Endothelial cell of umbilical vein (primary cell): ENCODE results near the gene CSK. TPM values are rescaled to one million over a fixed set of nuclear protein-coding genes. Genes with fewer than 3 reads are reported as not detected.

Experiments
- BruUV-seq: library from RNA; stranded (reverse); fragments of 400-500 nt; replicated peaks from 2 replicates; lab custom pipeline; 2021; lab: Mats Ljungman, UMichigan
- CTCF ChIA-PET: fragments of 300-600, 350-600 bp; sonication (Branson Sonifier 250); formaldehyde crosslinking; loops from one replicate; lab custom pipeline; 2021; ENCODE audit warnings: antibody characterized with exemption, inconsistent platforms; lab: Charles Lee
- POLR2A ChIA-PET: fragments of 300-600, 350-600 bp; sonication (Branson Sonifier 250); formaldehyde crosslinking; loops from one replicate; lab custom pipeline; 2021; ENCODE audit warnings: antibody characterized with exemption, inconsistent platforms; lab: Charles Lee
- DNase-seq: peaks from one replicate; pipeline ENCODE4 v3.0.0-alpha.2; 2011; ENCODE audit warnings: low read depth, low spot score
- FAIRE-seq: peaks from 2 replicates; lab custom pipeline; 2011; peaks lifted over from hg19 to GRCh38; lab: Jason Lieb, UNC
- H2AFZ ChIP-seq: 2 replicates; pipeline ENCODE4 v1.6.0; 2012; ENCODE audit warnings: low read depth, low read length, control low read depth, inconsistent platforms
- H3K27ac ChIP-seq: 2 replicates; pipeline ENCODE4 v1.5.1; 2011; ENCODE audit warnings: low read depth, mild to moderate bottlenecking, control low read depth, low read length, moderate library complexity; ENCODE audit not compliant: insufficient read depth
- H3K27me3 ChIP-seq, 2 experiments: 2 replicates each; pipeline versions ENCODE4 v1.6.0 to v1.6.1; 2011; ENCODE audit warnings: low read length in 2 of 2, mixed read lengths in 1 of 2; ENCODE audit not compliant: control insufficient read depth in 2 of 2, insufficient read depth in 2 of 2
- H3K36me3 ChIP-seq, 2 experiments: 2 replicates in 1 of 2; 3 replicates in 1 of 2; pipeline ENCODE4 v1.5.1; 2011; ENCODE audit warnings: low read length in 2 of 2, mild to moderate bottlenecking in 1 of 2, moderate library complexity in 1 of 2; ENCODE audit not compliant: control insufficient read depth in 2 of 2, insufficient read depth in 2 of 2; ENCODE audit errors: extremely low read depth in 1 of 2
- H3K4me1 ChIP-seq: 3 replicates; pipeline ENCODE4 v1.5.1; 2011; ENCODE audit warnings: mild to moderate bottlenecking, low read length; ENCODE audit not compliant: control insufficient read depth, insufficient read depth; ENCODE audit errors: extremely low read depth
- H3K4me2 ChIP-seq: 2 replicates; pipeline ENCODE4 v1.6.1; 2011; ENCODE audit warnings: low read length, control low read depth, mixed read lengths; ENCODE audit not compliant: insufficient read depth
- H3K4me3 ChIP-seq, 3 experiments: fragments of 200-600 bp in 1 of 3; sonication (generic), shearing (Covaris generic) in 1 of 3; replicated peaks in 1 of 3; 2 replicates each; pipeline ENCODE4 v1.5.1; 2011 to 2016; ENCODE audit warnings: control low read depth in 3 of 3, low read length in 3 of 3, mild to moderate bottlenecking in 2 of 3, inconsistent platforms in 1 of 3, low read depth in 1 of 3, moderate library complexity in 1 of 3; ENCODE audit not compliant: insufficient read depth in 1 of 3
- H3K79me2 ChIP-seq: 2 replicates; pipeline ENCODE4 v1.6.0; 2012; ENCODE audit warnings: low read length, inconsistent platforms; ENCODE audit not compliant: control insufficient read depth, insufficient read depth
- H3K9ac ChIP-seq: replicated peaks from 2 replicates; pipeline ENCODE3; 2011; ENCODE audit warnings: low read length, control low read depth; ENCODE audit not compliant: insufficient read depth; ENCODE audit errors: extremely low read depth
- H3K9me1 ChIP-seq: replicated peaks from 3 replicates; pipeline ENCODE4 v1.6.0; 2011; ENCODE audit warnings: mild to moderate bottlenecking, low read length; ENCODE audit not compliant: control insufficient read depth, insufficient read depth; ENCODE audit errors: extremely low read depth
- H3K9me3 ChIP-seq: replicated peaks from 2 replicates; pipeline ENCODE4 v1.5.1; 2012; ENCODE audit warnings: low read length, inconsistent platforms; ENCODE audit not compliant: control insufficient read depth, insufficient read depth
- H4K20me1 ChIP-seq: replicated peaks from 2 replicates; pipeline ENCODE3; 2011; ENCODE audit warnings: mild to moderate bottlenecking, low read length; ENCODE audit not compliant: control insufficient read depth, insufficient read depth; ENCODE audit errors: extremely low read depth
- CTCF ChIP-seq, 2 donors: IDR thresholded peaks; 1 replicate in 1 of 2; 2 replicates in 1 of 2; pipeline ENCODE4 v1.5.1; 2011; ENCODE audit warnings: low read length in 2 of 2, mild to moderate bottlenecking in 2 of 2, moderate library complexity in 2 of 2, control low read depth in 1 of 2, inconsistent platforms in 1 of 2, low read depth in 1 of 2; ENCODE audit not compliant: insufficient read depth in 1 of 2; ENCODE audit errors: extremely low read depth in 1 of 2
- EZH2 ChIP-seq: IDR thresholded peaks from 2 replicates; pipeline ENCODE4 v1.6.1; 2012; ENCODE audit warnings: borderline replicate concordance, low read depth, mild to moderate bottlenecking, moderate library complexity, low read length, inconsistent platforms; ENCODE audit not compliant: severe bottlenecking
- FOS ChIP-seq: IDR thresholded peaks from 2 replicates; pipeline ENCODE4 v1.6.1; 2011; ENCODE audit warnings: mild to moderate bottlenecking, low read length, moderate library complexity, borderline replicate concordance; ENCODE audit not compliant: insufficient read depth
- GATA2 ChIP-seq: IDR thresholded peaks from 2 replicates; pipeline ENCODE4 v1.7.0; 2011; ENCODE audit warnings: low read depth, mild to moderate bottlenecking, moderate library complexity, mixed read lengths, low read length; ENCODE audit not compliant: insufficient read length, insufficient read depth
- JUN ChIP-seq: IDR thresholded peaks from 2 replicates; pipeline ENCODE4 v1.6.1; 2011; ENCODE audit warnings: borderline replicate concordance, low read depth; ENCODE audit not compliant: insufficient read length, insufficient read depth
- MAX ChIP-seq: IDR thresholded peaks from 2 replicates; pipeline ENCODE4 v1.6.1; 2011; ENCODE audit not compliant: insufficient read depth, insufficient read length
- MYC ChIP-seq: IDR thresholded peaks from one replicate; pipeline ENCODE4 v1.6.1; 2011; ENCODE audit warnings: mild to moderate bottlenecking, low read depth, low read length
- POLR2A ChIP-seq: IDR thresholded peaks from 2 replicates; pipeline ENCODE4 v1.6.1; 2012; ENCODE audit warnings: low read depth, mild to moderate bottlenecking, control low read depth, low read length
- POLR2AphosphoS5 ChIP-seq: IDR thresholded peaks from 2 replicates; pipeline ENCODE4 v1.6.1; 2012; ENCODE audit warnings: low read depth, mild to moderate bottlenecking, control low read depth, low read length, moderate library complexity; ENCODE audit not compliant: insufficient read depth
- dilution Hi-C: fragments of 300-500 bp; cut with MboI; formaldehyde crosslinking; loops from one replicate; pipeline ENCODE4 v1.15.0; 2019; ENCODE audit warnings: low sequenced_read_pairs; ENCODE audit not compliant: extremely low pct_ligation_motif_present
- intact Hi-C: fragments of 100-400 bp; cut with micrococcal nuclease; formaldehyde crosslinking; loops from one replicate; pipeline ENCODE4 v1.10.0; 2022
- polyA plus RNA-seq, 4 experiments: library from polyadenylated mRNA; depleted of rRNA in 3 of 4; stranded (reverse) in 3 of 4; unstranded in 1 of 4; fragments of >200 nt; gene quantifications; 2 replicates each; pipeline versions ENCODE4 v1.2.1 to v1.2.3, GENCODE V29; 2011 to 2012; ENCODE audit warnings: missing spikeins in 1 of 4
- total RNA-seq: library from RNA; stranded (reverse); gene quantifications from 2 replicates; pipeline ENCODE4 v1.2.3, GENCODE V29; 2021

Gene CSK
- total and polyA plus RNA-seq, 2 donors (not counting 3 experiments of a cell fraction or from before 2014, with no cell fraction given): 41.2 to 104 TPM

- Histone ChIP-seq H3K36me3 (no peaks in the 10 kb centered on the region), H3K79me2 (no peaks in the 10 kb centered on the region), H3K4me2 (no peak overlapping the region), H3K27me3 (no peaks in the 10 kb centered on the region), H2AFZ (no peak overlapping the region), H3K4me1 (no peaks in the 10 kb centered on the region), H3K4me3 (no peak overlapping the region), H3K27ac (no peak overlapping the region), H3K9me1 (no peaks in the 10 kb centered on the region), H3K9me3 (no peaks in the 10 kb centered on the region), H3K9ac (no peak overlapping the region), H4K20me1 (no peaks in the 10 kb centered on the region)
- dilution Hi-C loops: no loop called here
- intact Hi-C loops: loop anchor here (10.0 kb wide), 1 partner anchor 518 kb away; no protein-coding TSS in a partner anchor
- no peak for TF ChIP-seq POLR2AphosphoS5
- no peak for TF ChIP-seq POLR2A
- no peak for TF ChIP-seq CTCF (IDR thresholded peaks at IDR 0.05; ENCODE audit: extremely low read depth in 1 of 2, insufficient read depth in 1 of 2, low read depth in 1 of 2, low read length in 2 of 2)
- no peak for TF ChIP-seq JUN
- no peak for TF ChIP-seq EZH2
- TF ChIP-seq MAX: no peak
- no peak for TF ChIP-seq GATA2
- TF ChIP-seq FOS: no peak
- no peak for TF ChIP-seq MYC
- no TSS peak for BruUV-seq
- POLR2A ChIA-PET: no interaction called here
- CTCF ChIA-PET: no interaction called here
- no peak for DNase-seq
- FAIRE-seq: no peak
These were observed 39.5 kb upstream of the CSK start for GRCh38 chr15:74742422-74742821.
